ENCODE results near the gene TOM1L1. TPM values are rescaled to one million over a fixed set of nuclear protein-coding genes. Genes with fewer than 3 reads are reported as not detected.

TOM1L1 gene
- total RNA-seq, 1 experiment from 2014 or later, result 44.6 TPM

- Histone ChIP-seq H3K4me1 (ENCODE audit: insufficient read depth, low read length) (no peaks in the 10 kb centered on the region), H3K14ac (ENCODE audit: insufficient read depth, low read length) (no peak overlapping the region), H3K56ac (ENCODE audit: insufficient read length, low read depth, low read length) (no peak overlapping the region), H2AK5ac (ENCODE audit: insufficient read length, low read length) (no peak overlapping the region), H2BK5ac (ENCODE audit: insufficient read length, low read length) (no peak overlapping the region), H3K79me1 (ENCODE audit: insufficient read depth, low read depth, low read length, poor library complexity, severe bottlenecking) (no peaks in the 10 kb centered on the region), H3T11ph (ENCODE audit: low read length) (no peak overlapping the region), H3K23me2 (ENCODE audit: insufficient read length, low read depth, low read length, poor library complexity, severe bottlenecking) (no peaks in the 10 kb centered on the region), H2BK120ac (ENCODE audit: low read depth, low read length, poor library complexity, severe bottlenecking) (no peak overlapping the region), H3K18ac (ENCODE audit: insufficient read length, low read depth, low read length) (no peak overlapping the region), H3K27me3 (ENCODE audit: insufficient read depth, low read length) (no peaks in the 10 kb centered on the region), H3K79me2 (ENCODE audit: insufficient read depth, low read length) (no peaks in the 10 kb centered on the region), H2BK15ac (ENCODE audit: low read depth, low read length) (no peak overlapping the region), H3K4me2 (ENCODE audit: insufficient read depth, insufficient read length, low read length) (no peak overlapping the region), H2BK12ac (ENCODE audit: insufficient read length, low read depth, low read length) (no peak overlapping the region), H3K4ac (ENCODE audit: low read depth, low read length) (no peak overlapping the region), H4K20me1 (ENCODE audit: control insufficient read depth, insufficient read depth, insufficient read length) (no peaks in the 10 kb centered on the region), H4K91ac (ENCODE audit: insufficient read length, low read depth, low read length) (no peak overlapping the region), H4K5ac (ENCODE audit: insufficient read length, low read depth, low read length) (no peak overlapping the region), H3K27ac (ENCODE audit: insufficient read length, low read depth, low read length) (no peak overlapping the region), H4K8ac (replicated peaks; ENCODE audit: insufficient read length, low read depth, low read length) (no peak overlapping the region), H2AFZ (ENCODE audit: low read length) (no peak overlapping the region), H3K9ac (ENCODE audit: extremely low read depth, insufficient read length, low read length) (no peak overlapping the region), H3K9me3 (ENCODE audit: control insufficient read depth, low read depth, low read length) (no peaks in the 10 kb centered on the region), H3K23ac (ENCODE audit: insufficient read length, low read depth, low read length) (no peak overlapping the region), H2BK20ac (ENCODE audit: low read depth, low read length, poor library complexity, severe bottlenecking) (no peak overlapping the region)
- no peaks in the 10 kb centered on the region for H3K27me3 Mint-ChIP-seq (ENCODE audit: low read depth)
- no peak overlapping the region for H3K4me3 Mint-ChIP-seq
- WGBS (ENCODE audit: extremely low coverage, insufficient read length, low lambda C conversion rate), result no CpG with 5 or more reads among the region's 3 CpGs
- no peak for DNase-seq
- H3K27ac Mint-ChIP-seq, result no peak overlapping the region
- no peaks in the 10 kb centered on the region for H3K9me3 Mint-ChIP-seq
- TF ChIP-seq CTCF (conservative IDR thresholded peaks at IDR 0.05), result no peak
- peaks cover 4 to 7% of the 10 kb centered on the region in 2 experiments for H3K4me1 Mint-ChIP-seq
- H3K36me3 Mint-ChIP-seq (ENCODE audit: insufficient read depth in 1 of 3, low read depth in 3 of 3), result no peaks in the 10 kb centered on the region; a peak in 1 of 7 replicates
Observed at GRCh38 chr17:54887787-54888186, 12.9 kb upstream of the TOM1L1 start.
